Hematopoietic multipotent progenitor cell (in vitro differentiated cells): Measurements from ENCODE around the gene SYT2. TPM values are rescaled to one million over a fixed set of nuclear protein-coding genes. Genes with fewer than 3 reads are reported as not detected.
A peak's percentile ranks its signal among the peaks of the same experiment; 100 is the strongest.
"Not testable (repeated sequence)": the region's sequence is repeated elsewhere in the genome, so short reads cannot be mapped to it uniquely, and the experiment has no call there.

Experiments
- DNase-seq, 3 donors: peaks; one replicate each; pipeline ENCODE4 v3.0.0-alpha.2; 2011 to 2015; ENCODE audit warnings: low read depth in 2 of 3, low spot score in 2 of 3
- total RNA-seq: library from RNA; depleted of rRNA; stranded (reverse); fragments of >200 nt; gene quantifications from one replicate; pipeline ENCODE4 v1.2.3, GENCODE V29; 2012

SYT2 gene
- total RNA-seq, 1 donor, result not detected

DNA sequence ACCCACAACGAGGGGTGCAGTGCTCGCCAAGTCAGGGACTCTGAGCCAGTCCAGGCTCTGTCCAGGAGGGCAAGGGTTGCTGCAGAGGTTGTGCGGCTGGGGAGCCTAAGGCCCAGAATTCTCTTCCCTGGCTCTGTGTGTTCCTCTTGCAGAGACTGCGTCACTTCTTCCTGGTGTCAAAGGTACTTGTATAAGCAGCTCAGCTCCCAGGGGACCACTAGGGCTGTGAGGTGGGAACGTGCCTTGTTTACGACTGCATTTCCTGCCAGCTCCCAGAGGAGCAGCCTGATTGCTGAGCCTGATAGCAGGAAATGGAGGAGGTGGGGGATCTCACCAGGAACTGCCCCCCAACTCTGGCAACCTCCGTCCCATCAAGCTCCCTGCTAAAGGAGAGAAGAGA is 83.2 kb downstream of the SYT2 start:
- not testable (repeated sequence) for DNase-seq

DNA sequence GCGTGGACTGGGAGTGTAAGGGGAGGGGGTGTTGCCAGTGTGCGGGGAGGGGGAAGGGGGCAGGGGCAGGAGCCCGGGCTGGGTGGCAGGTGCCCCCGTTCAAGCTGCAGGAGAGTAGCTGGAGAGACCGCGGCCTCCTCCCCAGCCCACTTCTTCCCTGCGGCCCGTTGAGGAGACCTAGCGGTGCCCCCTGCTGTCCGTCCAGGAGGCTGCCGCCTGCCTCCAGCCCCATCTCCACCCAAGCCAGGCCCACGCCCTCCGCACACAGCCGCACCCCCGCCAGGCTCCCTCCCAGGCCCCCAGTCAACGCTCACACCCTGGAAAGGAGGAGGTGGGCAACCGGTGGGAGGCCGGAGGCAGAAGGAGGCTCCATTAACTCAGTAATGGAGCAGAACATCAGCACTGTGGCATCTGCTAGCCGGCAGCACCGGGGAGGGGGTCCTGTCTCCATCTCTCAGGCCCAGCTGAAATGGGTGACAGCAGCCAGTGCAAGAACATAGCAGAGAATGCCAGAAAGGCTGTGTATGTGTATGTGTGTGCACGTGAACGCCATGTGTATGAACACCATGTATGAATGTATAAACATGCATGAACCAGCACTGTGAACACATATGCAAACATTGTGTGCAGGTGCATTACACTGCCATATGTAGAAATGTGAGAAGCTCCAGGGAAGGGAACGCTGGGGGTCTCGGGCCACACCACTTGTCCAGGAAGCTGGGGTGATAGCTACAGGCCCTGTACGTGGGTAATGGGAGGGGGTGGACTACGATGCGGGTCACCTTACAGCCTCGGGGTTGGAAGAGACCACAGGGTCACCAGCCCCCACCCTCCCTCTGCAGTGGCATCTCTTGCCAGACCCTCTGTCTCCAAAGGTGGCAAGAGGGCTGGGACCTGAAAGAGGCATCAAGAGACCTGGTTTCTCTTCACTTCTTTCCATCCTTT is 84.6 kb downstream of the SYT2 start:
- DNase-seq, result peak in 2 of 3 donors; percentile 63 to 84

DNA sequence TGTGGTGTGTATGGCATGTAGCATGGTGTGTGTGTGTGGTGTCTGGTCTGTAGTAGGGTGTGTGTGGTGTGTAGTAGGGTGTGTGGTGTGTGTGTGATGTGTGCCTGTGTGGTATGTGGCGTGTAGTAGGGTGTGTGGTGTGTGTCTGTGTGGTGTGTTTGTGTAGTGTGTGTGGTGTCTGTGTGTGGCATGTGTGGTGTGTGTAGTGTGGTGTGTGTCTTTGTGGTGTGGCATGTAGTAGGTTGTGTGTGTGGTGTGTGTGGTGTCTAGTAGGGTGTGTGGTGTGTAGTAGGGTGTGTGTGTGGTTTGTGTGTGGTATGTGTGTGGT is 85.5 kb downstream of the SYT2 start:
- DNase-seq, result no peak

DNA sequence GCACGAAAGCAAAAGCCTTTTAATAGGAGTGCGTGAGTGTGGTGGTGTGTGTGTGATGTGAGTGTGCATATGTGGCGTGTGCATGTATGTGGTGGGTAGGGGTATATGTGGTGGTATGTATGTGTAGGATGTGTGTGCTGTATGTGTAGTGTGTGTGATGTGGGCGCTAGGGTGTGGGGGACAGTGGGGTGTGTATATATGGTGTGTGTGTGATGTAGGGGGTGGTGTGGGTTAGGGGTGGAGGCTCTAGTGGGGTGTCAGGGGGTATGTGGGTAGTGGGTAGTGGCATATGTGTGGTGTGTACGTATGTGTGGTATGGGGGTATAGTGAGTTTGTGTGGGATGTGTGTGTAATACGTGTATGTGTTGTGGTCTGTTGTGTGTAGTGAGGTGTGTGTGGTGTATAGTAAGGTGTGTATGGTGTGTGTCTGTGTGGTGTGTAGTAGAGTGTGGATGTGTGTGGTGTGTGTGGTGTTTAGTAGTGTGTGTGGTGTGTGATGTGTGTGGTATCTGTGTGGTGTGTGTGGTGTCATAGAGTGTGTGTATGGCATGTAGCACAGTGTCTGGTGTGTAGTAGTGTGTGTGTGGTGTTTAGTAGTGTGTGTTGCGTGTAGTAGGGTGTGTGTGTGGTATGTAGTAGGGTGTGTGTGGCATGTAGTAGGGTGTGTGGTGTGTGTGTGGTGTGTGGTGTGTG is 86.0 kb downstream of the SYT2 start:
- DNase-seq, result no peak

DNA sequence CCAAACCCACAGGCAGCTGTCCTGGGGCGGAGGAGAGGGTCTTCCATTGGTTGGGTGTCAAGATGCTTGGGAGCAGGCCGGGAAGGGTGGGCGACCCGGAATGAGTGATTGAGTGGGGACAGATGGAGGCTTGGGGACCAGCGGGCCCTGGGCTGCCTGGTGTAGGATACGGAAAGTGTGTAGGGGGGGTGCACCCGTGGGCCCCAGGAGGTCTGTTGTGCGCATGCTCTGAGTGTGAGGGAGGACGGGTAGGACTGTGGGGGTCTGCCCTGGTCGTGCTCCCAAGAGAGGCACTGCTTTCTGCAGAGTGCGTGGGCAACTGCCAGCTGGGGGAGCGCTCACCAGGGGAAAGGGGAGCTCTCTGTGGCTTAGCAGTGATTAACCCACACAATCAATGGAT is 86.8 kb downstream of the SYT2 start:
- not testable (repeated sequence) for DNase-seq

DNA sequence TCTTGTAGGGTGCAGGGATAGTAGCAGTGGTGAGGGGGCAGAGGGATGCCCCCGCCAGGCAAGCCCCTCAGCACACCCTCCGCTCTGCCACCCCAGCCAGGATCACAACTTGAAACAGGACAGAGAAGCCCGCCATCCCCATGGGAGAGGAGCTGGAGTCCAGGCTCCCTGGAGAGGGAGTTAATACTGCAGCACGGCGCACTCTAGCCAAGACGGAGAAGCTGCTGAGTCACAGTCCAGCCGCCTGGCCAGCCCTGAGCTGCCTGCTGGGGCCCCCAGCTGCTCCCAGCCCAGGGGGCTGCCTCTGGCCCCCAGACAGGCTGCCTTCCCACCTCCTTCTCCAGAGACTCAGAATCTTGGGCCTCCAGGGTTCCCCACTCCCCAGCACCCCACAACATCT is 87.2 kb downstream of the SYT2 start:
- DNase-seq, result no peak

DNA sequence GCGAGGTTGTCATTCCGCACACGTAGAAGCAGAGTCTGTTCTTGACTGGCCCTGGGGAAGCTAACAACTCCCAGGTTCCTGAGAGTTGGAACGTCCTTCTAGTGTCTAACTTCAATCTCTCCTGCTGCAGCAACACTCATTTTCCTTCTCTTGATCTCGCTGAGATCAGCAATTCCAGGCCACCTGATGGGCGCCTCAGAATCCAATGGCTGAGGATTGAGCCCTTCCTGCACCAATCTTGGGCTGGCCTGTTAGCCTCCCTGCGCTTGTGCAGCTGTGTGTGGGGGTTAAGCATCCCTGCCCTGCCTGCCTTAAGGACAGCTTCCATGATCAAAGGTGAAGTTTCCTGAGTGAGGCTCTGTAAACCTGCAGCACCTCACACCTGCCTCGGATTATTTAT is 87.9 kb downstream of the SYT2 start:
- DNase-seq, result no peak

DNA sequence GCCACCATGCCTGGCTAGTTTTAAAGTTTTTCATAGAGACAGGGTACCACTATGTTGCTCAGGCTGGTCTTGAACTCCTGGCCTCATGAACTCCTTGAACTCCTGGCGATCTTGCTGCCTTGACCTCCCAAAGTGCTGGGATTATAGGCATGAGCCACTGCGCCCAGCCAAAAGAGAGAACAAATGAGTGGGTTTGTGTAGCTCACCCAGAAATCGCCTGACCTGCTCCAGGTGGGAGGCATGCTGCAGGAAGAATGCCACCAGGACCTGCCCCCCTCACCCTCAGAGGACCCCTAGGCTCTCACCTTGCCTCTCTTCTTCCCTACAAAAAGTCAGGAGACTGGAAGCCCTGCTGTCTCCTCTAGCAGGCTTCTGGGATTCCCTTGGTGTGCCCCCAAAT is 88.8 kb downstream of the SYT2 start:
- no peak for DNase-seq

DNA sequence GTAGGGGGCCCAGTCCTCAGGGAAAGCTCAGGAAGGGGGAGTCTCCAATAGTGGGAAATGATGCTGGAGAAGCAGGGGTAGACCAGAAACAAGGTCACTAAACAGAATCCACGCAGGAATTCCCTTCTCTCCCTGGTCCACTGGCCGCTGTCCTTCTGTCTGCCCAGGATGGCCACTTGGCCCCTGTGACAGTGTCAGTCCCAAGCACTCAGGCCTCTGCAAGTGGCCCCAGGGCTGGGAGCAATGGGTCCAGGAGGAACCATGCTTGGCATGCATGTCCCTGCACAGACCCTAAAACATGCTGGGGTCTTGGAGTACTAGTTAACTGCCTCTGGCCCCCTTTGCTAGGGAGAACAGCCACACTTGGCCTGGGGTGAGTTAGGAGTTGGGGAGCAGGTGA is 90.2 kb downstream of the SYT2 start:
- DNase-seq, result not testable (repeated sequence)

DNA sequence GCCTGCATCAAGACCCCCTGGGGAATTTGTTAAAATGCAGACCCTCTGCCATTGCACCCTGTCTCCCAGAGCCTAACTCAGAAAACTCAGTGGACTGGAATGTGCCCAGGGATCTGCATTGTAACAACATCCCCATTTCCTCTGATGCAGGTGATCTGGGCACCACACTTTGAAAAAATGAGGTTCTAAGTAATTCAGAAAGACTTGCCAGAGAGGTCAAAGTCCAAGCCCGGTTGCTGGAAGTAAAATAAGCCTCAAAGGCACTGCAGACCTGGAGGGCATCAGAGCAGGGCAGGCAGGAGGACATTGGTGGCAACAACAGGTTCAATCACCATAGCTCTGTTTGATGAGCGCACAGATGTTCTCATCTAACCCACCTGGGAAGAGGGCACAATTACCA is 90.7 kb downstream of the SYT2 start:
- no peak for DNase-seq

DNA sequence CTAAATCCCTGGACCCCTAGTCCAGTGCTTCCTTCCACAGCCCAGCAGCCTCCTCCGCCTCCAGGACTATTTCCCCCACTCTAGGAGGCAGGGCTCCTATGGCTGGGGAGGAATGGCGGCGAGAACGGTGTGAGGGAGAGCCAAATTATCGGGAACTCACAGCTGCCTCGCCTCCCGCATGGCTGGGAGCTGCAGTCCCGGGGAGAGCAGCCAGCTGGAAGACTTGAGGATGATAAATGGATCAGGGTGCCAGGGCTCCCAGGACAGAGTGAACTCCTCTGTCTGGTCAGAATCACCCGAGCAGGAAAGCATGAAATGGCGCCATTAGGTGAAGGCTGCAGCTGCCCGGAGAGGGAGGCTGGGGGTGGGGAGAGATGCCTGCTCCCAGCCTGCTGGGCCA is 91.2 kb downstream of the SYT2 start:
- not testable (repeated sequence) for DNase-seq

DNA sequence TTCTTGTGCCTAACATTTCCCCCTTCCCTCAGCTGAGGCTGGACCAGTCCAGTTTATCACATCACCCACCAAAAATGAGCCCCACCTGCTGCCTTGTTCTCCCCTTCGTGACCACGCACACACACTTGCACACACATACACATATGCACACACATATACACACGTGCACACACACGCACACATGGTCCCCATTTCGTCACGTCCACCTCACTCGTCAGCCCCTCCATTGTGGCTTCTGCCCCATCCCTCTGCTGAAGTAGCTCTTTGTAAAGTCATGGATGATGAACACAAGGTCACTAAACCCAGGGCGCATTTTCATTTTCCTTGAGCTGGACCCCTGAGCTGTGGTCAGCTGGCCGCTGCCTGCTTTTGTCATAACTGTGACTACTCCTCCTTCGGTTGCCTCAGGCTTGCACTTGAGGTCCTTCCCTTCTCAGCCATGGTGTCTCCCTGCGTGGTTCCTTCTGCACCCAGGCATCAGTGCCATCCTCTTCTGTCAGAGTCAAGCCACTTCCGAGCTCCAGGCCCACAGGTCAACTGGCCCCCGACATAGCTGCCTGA is 93.8 kb downstream of the SYT2 start:
- DNase-seq, result peak in 2 of 3 donors; percentile 17 to 33

DNA sequence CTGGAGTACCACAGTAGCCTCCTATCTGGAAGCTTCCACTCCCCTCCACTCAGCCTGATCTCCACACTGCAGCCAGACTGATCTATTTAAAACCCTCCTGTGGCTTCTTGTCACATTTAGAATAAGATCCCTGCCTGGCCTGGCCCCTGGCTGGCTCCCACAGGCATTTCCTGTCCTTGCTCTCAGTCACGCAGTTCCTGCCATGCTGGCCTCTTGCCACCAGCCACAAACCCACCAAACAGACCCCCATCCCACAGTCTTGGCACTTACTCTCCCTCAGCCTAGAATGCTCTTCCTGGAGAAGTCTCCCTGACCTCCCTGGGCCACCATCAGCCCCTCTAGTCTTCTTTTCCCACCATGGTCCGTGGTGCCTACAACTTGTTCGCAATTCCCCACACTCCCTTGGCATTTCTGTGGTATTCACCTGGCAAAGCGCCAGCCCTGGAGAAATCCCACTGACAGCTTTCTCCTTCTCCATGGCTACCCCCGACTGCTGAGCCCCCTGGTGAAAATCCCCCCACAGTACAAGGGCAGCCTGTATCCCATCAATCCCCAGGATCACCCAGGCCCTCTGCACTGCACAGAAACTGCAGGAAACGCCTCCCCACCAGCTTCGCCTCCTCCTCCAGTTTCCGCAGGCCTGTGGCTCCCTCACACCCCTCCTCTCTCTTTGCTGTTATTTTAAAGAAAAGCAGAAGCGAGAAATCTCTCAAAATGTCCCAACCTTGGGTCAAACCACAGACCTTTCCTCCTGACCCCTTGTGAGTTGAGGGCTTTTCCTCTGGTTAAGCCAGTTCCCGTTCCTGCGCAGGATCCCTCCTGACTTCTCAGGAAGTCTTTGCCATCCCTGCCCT is 94.5 kb downstream of the SYT2 start:
- peak in 2 of 3 donors; percentile 60 to 71 for DNase-seq

DNA sequence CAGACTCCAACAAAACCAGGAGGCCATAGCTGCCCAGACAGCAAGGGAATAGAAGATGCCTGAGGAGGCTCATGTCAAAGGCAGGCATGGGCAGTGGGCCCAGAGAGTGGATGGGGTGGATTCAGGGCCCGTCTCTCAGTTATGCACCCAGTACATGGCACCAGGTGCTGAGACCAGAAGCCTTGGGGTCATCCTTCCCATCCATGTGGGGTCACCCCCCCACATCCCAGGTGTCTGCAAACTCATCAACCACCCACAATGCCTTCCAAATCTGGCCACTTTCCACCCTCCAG is 95.1 kb downstream of the SYT2 start:
- DNase-seq, result not testable (repeated sequence)

DNA sequence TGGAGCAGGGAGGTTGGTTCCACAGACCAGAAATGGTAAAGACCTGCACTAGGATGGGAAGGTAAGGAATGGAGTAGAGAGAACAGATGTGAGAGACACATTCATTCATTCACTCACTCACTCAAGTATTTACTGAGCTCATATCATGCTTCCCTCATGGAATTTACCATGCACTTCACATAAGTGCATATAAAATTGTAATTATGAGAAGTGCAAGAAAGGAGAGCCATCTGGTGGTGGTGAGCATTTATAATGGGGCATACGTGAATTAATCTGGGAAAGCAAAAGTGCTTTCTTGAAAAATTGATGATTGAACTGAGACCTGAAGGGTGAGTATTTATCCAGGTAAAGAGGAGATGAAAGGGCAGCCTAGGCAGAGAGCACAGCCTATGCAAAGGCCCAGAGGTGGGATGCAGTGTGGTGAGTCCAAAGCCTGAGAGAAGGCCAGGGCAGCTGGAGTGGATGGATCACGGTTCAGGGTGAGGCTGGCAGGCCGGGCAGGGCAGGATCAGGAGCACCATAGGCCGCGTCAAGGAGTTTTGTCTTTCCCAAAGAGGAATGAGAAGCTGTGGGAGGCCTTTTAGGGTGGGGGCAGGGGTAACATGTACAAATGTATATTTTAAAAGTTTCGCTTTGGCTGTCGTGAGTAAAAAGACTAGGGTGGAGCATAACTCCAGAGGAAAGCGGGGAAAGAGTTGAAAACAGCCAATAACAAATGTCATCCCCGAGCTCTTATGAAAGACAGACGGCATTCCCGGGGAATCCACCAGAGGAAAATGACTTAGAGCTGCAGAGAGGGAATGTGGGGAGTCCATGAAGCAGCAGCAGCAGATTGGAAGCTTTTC is 95.7 kb downstream of the SYT2 start:
- peak in 1 of 3 donors; percentile 33 for DNase-seq

DNA sequence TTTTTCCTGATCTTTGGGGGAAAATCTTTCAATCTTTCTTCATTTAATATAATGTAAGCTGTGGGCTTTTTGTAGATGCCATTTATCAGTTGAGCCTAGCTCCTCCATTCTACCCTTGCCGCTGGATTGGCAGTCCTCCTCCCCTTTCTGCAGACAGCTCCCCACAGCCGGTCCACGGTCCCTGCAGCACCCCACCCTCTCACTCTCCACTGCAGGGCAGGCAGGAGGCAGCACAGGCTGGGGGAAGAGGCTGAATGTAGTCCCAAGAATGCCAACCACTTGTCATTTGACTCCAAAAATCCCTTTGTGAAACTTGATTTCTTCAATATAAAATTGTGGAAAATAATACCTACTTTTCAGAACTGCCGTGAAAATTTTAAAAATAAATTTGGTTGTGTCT is 96.7 kb downstream of the SYT2 start:
- DNase-seq, result no peak

DNA sequence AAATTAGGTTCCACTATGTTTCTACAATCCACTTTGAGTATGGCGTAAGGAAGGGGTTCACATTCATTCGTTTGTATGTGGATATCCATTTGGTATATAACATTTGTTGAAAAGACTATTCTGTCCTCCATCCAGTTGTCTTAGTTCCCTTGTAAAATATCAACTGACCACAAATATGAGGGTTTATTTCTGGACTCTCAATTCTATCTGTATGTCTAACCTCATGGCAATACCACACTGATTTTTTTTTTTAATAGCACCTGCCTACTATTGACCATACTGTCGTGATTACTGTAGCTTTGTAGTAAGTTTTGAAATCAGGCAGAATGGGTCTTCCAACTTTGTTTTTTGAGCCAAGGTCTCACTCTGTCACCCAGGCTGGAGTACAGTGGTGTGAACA is 98.2 kb downstream of the SYT2 start:
- DNase-seq, result not testable (repeated sequence)

DNA sequence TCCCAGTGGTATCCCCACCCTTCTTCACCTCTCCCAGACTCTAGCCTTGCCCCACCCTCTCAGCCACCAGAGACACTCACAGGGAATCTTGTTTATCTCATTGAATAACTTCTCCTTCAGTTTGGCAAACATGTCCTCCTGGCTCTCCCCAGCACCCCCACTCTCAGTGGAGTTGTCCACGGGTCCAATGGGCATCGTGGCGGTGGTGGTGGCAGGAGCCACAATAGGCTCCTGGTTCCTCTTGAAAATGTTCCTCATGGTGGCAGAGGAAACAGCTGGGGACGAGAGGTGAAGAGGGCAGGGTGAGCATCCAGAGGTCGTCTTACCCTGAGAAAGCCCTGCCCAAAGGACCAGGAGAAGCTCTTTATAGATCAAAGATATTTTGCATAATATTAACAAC is 104.7 kb downstream of the SYT2 start:
- DNase-seq, result no peak

DNA sequence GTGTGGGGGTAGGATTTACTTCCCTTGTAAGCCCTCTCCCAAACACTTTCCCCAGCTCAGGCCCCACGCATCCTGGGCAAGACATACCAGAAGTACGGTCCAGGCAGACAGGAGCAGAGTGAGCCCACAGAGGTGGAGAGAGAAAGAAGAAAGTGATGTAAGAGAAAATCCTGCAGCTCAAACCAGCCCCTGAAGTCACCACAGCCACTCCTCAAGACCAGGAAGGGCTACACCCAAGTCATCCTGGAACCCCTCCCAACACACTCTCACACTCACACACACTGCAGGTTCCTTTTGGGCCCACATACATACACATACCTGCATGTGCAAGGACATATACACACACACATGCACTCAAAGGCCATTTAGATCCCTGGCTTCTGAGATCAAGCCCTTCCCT is 106.8 kb downstream of the SYT2 start:
- DNase-seq, result no peak

DNA sequence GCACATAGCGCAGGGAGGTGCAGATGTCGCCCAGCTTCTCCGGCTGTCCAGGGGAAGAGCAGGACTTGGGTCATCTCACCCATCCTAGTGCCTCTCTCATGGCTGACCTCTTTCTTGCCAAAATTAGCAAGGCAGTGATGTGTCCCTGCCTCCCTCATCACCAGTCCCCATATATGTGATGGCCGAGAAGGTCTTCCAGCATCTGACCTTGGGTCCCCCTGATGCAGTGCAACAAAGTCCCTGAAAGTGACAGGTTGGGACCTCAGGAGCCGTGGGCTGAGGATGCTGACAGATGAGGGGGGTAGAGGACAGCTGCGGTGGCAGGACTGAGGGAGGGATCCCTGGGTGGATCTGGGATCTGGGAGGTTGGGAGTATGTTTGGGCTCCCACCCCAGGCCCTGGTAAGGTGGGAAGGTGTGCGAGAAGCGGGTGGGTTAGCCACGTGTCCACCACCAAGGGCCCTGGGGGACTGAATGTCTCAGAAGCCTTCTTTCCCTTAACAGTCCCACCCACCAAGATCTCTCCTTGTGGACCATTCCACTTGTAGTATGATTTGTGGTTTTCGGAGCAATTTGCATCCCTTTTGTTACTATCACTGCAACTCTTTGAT is 109.7 kb downstream of the SYT2 start:
- DNase-seq, result no peak
